PC-9 (cell line): Measurements from ENCODE around the gene XPO6.

Source experiments
- CTCF ChIP-seq: fragments of 200-600 bp; sonication (generic); conservative IDR thresholded peaks from 2 replicates; pipeline ENCODE4 v1.6.1; 2017; ENCODE audit warnings: mixed run types, antibody characterized with exemption, mild to moderate bottlenecking, moderate library complexity
- EZH2 ChIP-seq: fragments of 200-600 bp; sonication (generic); IDR thresholded peaks from 2 replicates; pipeline ENCODE4 v1.8.0; 2017; ENCODE audit warnings: antibody characterized with exemption, low read depth

- TF ChIP-seq CTCF (no peak), EZH2 (no peak)
These were observed 124.6 kb downstream of the XPO6 start for GRCh38 chr16:28087140-28087660.
